ENCODE measurements around the gene XRN1. TPM values are rescaled to one million over a fixed set of nuclear protein-coding genes. Genes with fewer than 3 reads are reported as not detected.

Gene XRN1, protein sequence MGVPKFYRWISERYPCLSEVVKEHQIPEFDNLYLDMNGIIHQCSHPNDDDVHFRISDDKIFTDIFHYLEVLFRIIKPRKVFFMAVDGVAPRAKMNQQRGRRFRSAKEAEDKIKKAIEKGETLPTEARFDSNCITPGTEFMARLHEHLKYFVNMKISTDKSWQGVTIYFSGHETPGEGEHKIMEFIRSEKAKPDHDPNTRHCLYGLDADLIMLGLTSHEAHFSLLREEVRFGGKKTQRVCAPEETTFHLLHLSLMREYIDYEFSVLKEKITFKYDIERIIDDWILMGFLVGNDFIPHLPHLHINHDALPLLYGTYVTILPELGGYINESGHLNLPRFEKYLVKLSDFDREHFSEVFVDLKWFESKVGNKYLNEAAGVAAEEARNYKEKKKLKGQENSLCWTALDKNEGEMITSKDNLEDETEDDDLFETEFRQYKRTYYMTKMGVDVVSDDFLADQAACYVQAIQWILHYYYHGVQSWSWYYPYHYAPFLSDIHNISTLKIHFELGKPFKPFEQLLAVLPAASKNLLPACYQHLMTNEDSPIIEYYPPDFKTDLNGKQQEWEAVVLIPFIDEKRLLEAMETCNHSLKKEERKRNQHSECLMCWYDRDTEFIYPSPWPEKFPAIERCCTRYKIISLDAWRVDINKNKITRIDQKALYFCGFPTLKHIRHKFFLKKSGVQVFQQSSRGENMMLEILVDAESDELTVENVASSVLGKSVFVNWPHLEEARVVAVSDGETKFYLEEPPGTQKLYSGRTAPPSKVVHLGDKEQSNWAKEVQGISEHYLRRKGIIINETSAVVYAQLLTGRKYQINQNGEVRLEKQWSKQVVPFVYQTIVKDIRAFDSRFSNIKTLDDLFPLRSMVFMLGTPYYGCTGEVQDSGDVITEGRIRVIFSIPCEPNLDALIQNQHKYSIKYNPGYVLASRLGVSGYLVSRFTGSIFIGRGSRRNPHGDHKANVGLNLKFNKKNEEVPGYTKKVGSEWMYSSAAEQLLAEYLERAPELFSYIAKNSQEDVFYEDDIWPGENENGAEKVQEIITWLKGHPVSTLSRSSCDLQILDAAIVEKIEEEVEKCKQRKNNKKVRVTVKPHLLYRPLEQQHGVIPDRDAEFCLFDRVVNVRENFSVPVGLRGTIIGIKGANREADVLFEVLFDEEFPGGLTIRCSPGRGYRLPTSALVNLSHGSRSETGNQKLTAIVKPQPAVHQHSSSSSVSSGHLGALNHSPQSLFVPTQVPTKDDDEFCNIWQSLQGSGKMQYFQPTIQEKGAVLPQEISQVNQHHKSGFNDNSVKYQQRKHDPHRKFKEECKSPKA (N-terminal part only)
- total RNA-seq (2014; rRNA removed; shearing (Covaris generic); ENCODE audit: low replicate concordance): 3.4 and 3.8 TPM in 2 replicates

DNA sequence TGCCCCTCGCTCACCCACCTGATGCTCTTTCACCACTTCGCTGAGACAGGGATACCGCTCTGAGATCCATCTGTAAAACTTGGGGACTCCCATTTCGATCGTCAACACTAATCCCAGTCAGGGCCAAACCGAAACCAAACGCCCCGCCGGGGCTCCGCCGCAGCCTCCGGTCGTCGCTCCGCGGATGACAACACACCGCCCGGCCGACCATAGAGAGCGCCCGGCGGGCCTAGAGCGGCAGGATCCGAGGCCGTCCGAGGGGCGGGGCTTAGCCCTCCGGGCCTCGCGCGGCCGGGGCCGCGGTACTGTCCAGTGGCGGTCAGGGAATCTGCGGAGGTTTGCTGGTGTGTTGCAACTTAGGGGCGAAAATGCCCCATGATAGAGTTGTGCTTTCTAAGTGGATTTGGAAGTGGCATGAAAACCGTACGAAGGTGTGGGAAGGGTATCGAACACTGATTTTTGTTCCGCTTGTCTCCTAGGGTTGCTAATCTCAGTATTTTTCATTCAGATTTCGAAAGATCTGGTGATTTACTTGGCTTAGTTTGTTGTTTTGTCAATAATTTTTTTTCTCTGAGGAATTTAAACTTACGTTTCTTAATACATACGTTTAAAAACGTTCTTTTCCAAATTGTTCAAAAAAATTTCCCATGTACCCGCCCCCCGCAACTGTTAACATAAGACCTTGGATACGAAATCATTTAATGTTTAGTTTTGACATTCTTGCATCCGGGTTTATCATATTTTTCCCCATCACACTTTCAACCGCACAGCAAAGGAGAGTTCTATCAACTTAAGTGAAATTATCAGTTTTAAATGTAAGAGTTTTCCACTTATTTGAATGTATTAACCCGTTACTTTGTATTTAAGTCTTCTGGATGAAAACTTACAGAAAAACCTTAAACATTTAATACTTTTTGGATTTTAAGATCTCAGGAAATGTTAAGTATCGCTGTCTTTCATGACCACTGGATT lies at the start of gene XRN1:
XRN1 (minus strand) TSS at position 186 of the 972 bp plus-strand sequence; CDS start at position 93, 93 bp downstream.
- DNase-seq (ENCODE audit: low read depth): peak; percentile 86
- in situ Hi-C loops (cut with HindIII; ENCODE audit: low pct_unique_long_range_greater_than_20kb, low sequenced_read_pairs): no loop called here

DNA sequence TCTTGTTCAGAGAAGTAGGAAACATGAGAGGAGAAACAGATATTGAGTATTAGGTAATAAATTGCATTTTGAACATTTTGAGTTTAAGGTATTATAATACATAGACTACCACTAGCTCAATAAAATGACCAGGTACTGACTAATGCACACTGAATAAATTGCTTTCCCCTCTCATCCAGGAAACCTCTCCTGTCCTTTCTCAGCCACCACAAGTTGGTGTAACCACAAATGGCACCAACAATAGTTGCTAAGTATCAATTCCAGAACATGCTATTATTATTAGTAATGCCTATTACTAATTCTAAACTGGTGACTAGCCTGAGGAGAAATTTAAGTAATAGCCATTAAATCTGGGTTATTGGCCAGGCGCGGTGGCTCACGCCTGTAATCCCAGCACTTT lies 47.3 kb upstream of the XRN1 start:
- in situ Hi-C loops (cut with HindIII; ENCODE audit: low pct_unique_long_range_greater_than_20kb, low sequenced_read_pairs): no loop called here
- no peak for DNase-seq (ENCODE audit: low read depth)

DNA sequence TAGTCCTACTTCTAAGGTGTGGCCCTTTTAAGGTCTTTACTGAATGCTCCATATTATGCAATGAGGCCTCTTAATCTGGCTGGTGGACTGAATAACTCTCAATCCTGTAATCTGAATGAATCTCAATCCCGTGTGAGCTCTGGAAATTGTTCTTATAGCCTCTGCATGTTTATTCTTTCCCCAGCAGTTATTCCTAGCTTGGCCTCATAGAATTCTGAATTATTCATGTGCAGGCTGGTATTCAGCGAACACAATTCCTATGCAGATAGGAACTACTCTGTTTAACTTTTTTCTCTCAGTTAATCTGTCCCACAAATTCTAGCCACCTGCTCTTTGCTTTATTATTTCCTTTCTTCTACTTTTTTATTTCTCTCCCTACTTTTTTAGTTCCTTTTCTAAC lies 44.3 kb upstream of the XRN1 start:
- in situ Hi-C loops (cut with HindIII; ENCODE audit: low pct_unique_long_range_greater_than_20kb, low sequenced_read_pairs): no loop called here
- no peak for DNase-seq (ENCODE audit: low read depth)

DNA sequence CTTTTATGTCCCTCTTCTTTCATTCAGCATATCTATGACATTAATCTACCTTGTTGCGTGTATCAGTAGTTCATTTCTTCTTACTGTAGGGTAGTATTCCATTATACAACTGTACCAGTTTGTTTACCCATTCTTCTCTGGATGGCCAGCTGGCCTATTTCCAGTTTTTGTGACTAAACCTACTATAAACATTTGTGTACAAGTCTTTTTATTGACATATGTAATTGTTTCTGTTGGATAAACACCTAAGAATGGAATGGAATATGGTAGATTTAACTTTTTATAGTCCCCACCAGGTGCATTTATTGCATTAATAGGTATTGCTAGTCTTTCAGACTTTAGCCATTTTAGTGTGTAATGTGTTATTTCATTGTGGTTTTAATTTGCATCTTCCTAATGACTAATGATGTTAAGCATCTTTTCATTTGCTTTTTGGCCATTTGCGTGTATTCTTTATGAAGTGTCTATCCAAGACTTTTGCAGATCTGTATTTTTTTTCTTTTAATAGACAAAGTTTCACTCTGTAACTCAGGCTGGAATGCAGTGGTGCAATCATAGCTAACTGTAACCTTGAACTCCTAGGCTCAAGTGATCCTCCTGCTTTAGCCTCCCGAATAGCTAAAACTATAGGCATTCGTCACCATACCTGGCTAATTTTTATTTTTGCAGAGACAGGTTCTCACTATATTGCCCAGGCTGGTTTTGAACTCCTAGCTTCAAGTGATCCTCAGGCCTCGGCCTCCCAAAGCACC lies 41.9 kb upstream of the XRN1 start:
- in situ Hi-C loops (cut with HindIII; ENCODE audit: low pct_unique_long_range_greater_than_20kb, low sequenced_read_pairs): no loop called here
- no peak for DNase-seq (ENCODE audit: low read depth)

DNA sequence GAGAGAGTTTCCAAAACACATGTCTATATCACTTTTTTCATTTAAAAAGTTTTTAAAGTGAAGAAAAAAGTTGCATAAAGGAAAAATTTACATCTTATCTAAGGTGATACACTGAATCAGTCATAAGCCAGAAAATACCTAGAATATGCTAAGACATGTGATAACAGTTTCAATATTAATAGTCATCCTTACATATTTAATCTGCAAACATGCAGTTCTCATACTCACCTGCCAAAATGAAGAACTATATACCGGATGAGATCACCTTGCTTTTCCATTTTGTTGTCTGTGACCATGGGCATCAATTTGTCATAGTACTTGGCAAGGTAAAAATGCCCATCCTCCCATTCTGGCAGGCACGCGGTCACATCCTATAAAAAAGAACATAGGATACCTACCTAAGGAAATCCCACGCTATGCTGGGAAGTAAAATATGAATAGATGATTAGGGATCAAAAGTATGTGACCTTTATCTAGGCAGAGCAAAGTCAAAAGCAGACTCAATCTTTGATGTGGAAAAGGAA lies 37.1 kb upstream of the XRN1 start:
- in situ Hi-C loops (cut with HindIII; ENCODE audit: low pct_unique_long_range_greater_than_20kb, low sequenced_read_pairs): no loop called here
- no peak for DNase-seq (ENCODE audit: low read depth)

DNA sequence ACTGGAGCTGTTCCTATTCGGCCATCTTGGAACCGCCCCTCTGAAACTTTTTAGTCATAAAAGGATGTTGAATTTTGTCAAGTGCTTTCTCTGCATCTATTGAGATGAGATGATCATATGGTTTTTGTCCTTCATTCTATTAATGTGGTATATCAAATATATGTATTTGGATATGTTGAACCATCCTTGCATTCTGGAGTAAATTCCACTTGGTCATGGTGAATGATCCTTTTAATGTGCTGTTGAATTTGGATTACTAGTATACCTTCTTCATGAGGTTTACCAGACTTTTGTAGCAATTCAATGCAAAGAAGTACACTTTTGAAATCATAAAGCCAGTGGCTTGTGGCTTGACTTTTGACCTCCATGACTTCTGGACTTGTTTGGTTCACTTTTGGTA lies 33.4 kb upstream of the XRN1 start:
- in situ Hi-C loops (cut with HindIII; ENCODE audit: low pct_unique_long_range_greater_than_20kb, low sequenced_read_pairs): no loop called here
- DNase-seq (ENCODE audit: low read depth): no peak

DNA sequence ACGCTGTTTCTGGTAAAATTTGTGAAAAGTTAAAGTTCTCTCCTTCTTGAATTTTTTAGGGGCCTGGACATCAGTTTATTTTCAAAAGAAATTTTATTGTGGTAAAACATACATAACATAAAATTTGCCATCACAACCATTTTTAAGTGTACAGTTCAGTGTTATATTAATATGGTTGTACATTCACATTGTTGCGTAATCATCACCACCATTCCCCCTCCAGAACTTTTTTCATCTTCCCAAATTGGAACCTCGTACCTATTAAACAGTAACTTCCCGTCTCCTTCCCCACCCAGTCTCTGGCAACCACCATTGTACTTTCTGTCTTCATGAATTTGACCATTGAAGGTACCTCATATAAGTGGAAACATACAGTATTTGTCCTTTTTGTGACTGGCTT lies 23.0 kb upstream of the XRN1 start:
- in situ Hi-C loops (cut with HindIII; ENCODE audit: low pct_unique_long_range_greater_than_20kb, low sequenced_read_pairs): no loop called here
- DNase-seq (ENCODE audit: low read depth): no peak

DNA sequence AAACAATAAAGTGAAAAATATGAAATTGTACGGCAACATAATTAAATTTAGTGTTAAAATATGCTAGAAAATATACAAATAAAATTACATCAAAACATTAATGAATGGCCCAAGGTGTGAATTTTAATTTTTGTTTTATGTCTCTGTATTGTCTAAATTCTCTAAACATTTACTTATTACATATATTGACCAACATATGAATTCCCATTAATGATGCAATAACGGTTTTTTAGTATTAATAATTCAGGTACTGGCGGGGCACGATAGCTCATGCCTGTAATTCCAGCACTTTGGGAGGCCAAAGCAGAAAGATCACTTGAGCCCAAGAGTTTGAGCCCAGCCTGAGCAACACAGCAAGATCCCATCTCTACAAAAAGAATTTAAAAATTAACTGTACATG lies 20.6 kb upstream of the XRN1 start:
- in situ Hi-C loops (cut with HindIII; ENCODE audit: low pct_unique_long_range_greater_than_20kb, low sequenced_read_pairs): no loop called here
- DNase-seq (ENCODE audit: low read depth): no peak

DNA sequence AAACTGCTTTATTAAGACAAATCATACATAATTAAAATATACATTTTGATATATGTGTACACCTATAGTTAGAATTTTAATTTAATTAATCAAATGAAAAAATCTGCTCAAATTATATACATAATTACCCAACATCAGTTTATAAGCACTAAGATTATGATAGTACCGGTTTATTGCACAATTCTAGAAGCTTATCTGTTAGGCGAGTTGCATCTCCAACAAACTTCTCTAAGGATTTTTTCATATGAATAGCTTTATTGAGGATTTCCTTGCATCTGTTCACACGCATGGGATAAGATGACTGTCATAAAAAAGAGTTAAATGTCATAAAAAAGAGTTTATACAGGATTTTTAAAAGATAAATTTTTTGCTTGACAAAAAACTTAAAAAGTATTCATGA lies 19.9 kb upstream of the XRN1 start:
- in situ Hi-C loops (cut with HindIII; ENCODE audit: low pct_unique_long_range_greater_than_20kb, low sequenced_read_pairs): no loop called here
- DNase-seq (ENCODE audit: low read depth): no peak

DNA sequence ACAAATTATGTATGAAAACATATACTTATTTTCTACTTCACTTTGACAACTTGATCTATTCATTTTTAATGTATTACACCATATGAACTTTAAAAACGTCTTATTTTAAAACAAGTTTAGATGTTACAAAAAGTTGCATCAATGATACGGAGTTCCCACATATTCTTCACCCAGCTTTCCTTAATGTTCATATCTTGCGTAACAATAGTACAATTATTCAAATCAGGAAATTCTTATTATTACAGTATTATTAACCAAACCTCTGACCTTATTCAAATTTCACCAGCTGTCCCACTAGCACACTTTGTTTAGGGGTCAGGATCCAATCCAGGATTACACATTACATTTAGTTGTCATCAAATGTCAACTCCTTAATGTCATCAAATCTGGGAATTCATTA lies 12.9 kb upstream of the XRN1 start:
- DNase-seq (ENCODE audit: low read depth): no peak
- in situ Hi-C loops (cut with HindIII; ENCODE audit: low pct_unique_long_range_greater_than_20kb, low sequenced_read_pairs): no loop called here

DNA sequence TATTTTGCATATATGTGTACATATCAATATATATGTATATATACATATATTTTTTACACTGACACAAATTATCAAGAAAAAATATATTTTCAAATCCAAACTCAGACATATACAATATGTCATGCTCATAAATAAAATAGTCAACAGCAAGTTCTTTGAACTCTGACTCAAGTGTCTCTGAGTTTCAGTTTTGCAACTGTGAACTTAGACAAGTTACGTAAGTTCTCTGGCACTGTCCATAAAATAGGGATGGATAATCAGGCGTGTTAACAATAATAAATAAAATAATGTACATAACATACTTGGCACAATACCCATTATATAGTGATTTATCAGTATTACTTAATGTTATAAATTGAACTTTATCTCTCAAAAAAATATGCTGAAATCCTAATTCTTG lies 12.1 kb upstream of the XRN1 start:
- in situ Hi-C loops (cut with HindIII; ENCODE audit: low pct_unique_long_range_greater_than_20kb, low sequenced_read_pairs): no loop called here

DNA sequence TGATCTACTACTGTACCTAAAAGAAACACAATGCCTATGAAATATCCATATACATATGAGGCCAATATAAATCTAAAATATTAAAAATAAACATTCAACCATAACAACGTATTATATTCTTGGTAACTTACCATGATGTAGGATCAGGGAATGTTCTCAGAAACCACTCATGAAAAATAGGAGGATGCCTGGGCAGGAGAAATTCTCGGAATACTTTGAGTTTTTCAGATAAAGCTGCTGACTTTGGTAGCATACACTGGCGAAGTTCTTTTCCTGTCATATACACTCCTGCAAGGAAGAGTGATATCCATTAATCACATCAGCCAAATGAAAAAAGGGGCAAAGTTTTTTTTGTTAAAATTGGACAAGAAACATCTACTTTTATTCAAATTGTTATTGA lies 11.3 kb upstream of the XRN1 start:
- no peak for DNase-seq (ENCODE audit: low read depth)
- in situ Hi-C loops (cut with HindIII; ENCODE audit: low pct_unique_long_range_greater_than_20kb, low sequenced_read_pairs): no loop called here

More for the DNA sequence above, 12.1 kb upstream of the XRN1 start:
- no peak for DNase-seq (ENCODE audit: low read depth)

DNA sequence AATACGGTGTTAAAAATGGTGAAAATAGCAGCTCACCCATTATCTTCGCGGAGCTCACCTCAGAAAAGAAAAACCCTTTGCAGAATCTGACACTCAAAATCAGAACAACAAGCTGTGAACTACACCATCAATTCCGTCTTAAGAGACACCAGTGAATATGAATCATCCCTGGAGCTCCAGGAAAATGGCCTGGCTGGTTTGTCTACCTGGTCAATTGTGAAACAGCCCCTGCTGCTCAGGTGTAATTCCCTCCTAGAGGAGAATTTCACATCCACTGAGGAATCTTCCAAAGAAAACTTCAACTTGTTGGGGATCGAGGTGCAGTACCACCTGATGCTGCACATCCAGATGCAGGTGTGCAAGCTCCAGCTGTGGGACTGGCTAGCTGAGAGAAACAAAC lies 3.0 kb upstream of the XRN1 start:
- in situ Hi-C loops (cut with HindIII; ENCODE audit: low pct_unique_long_range_greater_than_20kb, low sequenced_read_pairs): no loop called here
- DNase-seq (ENCODE audit: low read depth): no peak

DNA sequence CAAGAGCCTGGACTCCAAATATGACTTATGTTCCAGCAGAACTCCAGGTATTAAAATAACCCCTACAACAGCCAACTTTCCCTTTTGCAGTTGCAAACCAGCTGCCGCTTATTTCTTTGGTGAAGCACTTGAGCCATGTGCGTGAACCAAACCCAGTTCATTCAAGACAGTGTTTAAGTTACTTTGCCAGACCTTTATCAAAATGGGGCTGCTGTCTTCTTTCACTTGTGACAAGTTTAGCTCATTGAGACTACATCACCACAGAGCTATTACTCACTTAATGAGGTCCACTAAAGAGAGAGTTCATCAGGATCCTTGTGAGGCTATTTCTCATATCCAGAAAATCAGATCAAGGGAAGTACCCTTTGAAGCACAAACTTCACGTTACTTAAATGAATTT lies 2.4 kb upstream of the XRN1 start:
- no peak for DNase-seq (ENCODE audit: low read depth)
- in situ Hi-C loops (cut with HindIII; ENCODE audit: low pct_unique_long_range_greater_than_20kb, low sequenced_read_pairs): no loop called here

DNA sequence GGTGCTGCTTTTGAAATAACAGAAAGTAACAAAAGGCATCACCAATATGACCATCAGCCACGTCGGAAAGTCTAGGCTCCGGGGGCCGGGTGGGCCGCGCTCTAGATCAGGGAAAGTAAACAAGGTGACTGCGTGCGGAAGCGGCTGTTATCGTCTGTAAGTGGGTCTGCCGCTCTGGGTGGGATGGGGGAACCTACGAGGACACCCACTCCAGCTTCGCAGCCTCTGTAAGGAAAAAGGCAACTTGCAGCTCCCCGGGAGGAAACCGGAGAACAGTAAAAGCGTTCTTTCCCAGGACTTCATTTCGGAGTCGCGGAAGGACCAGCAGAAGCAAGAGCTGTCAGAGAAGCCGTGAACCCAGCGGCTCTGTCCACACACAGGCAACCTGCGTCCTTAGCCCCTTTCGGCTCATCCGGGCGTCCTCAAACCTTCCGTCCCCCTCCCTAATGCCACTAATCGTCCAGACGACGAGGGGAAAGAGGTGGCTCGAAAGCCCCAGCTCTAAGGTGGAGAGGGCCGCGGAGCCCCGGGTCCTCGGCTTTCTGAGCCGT lies 461 bp downstream of the XRN1 start:
- in situ Hi-C loops (cut with HindIII; ENCODE audit: low pct_unique_long_range_greater_than_20kb, low sequenced_read_pairs): no loop called here
- no peak for DNase-seq (ENCODE audit: low read depth)

DNA sequence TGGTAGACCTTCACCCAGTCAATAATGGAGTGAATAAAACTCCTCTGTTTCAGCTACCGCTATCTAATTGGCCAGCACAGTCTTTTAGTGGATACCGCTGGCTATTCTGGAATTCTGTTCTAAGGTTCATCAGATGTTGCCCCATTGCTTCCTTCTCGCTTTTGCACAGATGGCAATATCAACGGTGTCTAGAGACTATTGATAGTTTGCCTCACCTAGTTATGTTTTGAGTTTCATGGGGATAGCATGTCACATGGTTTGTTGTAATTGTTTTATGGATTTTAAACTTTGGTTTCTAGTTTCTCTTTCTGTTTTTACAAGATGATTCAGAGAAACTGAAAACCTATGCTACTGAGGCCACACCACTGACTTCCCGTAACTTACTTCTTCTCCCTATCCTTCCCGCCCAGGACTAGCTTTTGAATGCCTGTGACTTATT lies 2.0 kb downstream of the XRN1 start:
- in situ Hi-C loops (cut with HindIII; ENCODE audit: low pct_unique_long_range_greater_than_20kb, low sequenced_read_pairs): no loop called here
- DNase-seq (ENCODE audit: low read depth): no peak

Data from Caki2 (cell line).